SHP77 (cell line): Measurements from ENCODE around the gene OR2T4.

ENCODE experiments used
- DNase-seq, 2 experiments: peaks; one replicate each; lab custom pipeline; 2025; lab: John Stamatoyannopoulos, UW

The OR2T4 gene, protein sequence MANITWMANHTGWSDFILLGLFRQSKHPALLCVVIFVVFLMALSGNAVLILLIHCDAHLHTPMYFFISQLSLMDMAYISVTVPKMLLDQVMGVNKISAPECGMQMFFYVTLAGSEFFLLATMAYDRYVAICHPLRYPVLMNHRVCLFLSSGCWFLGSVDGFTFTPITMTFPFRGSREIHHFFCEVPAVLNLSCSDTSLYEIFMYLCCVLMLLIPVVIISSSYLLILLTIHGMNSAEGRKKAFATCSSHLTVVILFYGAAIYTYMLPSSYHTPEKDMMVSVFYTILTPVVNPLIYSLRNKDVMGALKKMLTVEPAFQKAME

GRCh38 chr1:248361121-248361715 lies at the start of gene OR2T4:
TSS of gene OR2T4 (plus strand) at chr1:248361665. CDS start at chr1:248361665, 0 bp downstream.
- DNase-seq: no peak

GRCh38 chr1:248316796-248317195 lies 44.7 kb upstream of the OR2T4 start:
- DNase-seq: no peak

- DNase-seq: no peak
Observed at GRCh38 chr1:248324468-248324867, 37.0 kb upstream of the OR2T4 start, which contains the start of gene OR2M7. TSS of gene OR2M7 (minus strand) at chr1:248324568. CDS start at chr1:248324568, 0 bp downstream.

- no peak for DNase-seq
Observed at GRCh38 chr1:248343451-248343850, 18.0 kb upstream of the OR2T4 start.

DNA sequence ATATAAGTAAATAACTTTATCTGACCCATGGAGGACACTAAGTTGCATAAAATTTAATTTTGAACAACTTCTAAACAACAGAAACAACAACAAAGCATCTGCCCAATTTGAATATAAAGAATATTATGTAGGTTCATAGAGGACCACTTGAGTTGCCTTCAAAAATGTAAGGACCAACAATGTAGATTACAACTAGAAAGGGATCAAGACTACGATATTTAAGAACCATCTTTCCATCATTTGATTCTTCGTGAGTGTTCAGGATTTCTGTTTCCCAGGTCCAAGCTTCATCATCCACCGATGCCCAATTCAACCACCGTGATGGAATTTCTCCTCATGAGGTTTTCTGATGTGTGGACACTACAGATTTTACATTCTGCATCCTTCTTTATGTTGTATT lies 13.0 kb upstream of the OR2T4 start, which contains the start of gene OR14C36:
Gene OR14C36 (plus strand): TSS at position 301 of the 400 bp plus-strand sequence. CDS start 0 bp downstream, at position 301.
- DNase-seq: no peak

- DNase-seq: no peak
Observed at GRCh38 chr1:248359415-248359814, 2.0 kb upstream of the OR2T4 start.

GRCh38 chr1:248366609-248367008 lies 5.1 kb downstream of the OR2T4 start:
- no peak for DNase-seq

DNA sequence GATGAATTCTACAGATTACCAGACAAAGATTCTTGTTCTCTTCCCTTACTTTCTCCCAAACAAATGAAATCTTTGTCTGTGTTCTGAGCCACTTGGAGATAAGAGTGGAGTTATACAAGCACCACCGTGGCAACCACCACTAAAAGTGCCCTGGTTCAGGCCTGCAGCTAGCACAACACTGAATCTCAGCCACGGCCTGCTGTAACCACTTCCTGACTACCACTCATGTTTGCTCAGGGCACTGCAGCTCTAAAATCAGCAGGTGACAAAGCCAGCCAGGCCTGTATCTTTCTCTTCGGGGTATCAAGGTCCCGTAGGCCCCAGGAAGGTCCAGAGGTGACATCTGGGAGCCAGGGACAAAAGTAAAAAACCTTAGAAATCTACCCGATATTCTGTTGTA lies 10.9 kb downstream of the OR2T4 start:
- no peak for DNase-seq

DNA sequence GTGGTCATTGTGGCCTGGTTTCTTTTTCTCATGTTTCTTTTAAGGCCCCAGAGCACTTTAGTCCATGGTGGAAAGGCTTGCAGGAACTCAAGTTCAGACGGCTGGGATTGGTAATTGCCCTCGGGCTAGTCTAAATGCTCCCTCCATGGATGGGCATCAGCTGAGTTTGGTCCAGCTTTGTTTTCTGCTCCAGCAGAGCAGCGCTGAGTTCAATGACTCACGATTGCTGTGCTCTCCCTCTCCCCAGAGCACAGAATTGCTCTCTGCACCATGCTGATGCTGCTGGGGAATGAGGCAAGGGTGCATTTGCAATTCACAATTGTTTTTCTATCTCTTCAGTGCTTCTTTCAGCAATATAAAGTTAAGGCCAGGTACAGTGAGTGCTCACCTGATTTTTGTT lies 12.3 kb downstream of the OR2T4 start:
- DNase-seq: no peak

- DNase-seq: no peak
Observed at GRCh38 chr1:248375446-248375845, 14.0 kb downstream of the OR2T4 start, which contains the start of gene OR2T6. TSS of gene OR2T6 (plus strand) at chr1:248375746. CDS start at chr1:248387609, 11,863 bp downstream.

GRCh38 chr1:248376916-248377315 lies 15.5 kb downstream of the OR2T4 start:
- DNase-seq: no peak

DNA sequence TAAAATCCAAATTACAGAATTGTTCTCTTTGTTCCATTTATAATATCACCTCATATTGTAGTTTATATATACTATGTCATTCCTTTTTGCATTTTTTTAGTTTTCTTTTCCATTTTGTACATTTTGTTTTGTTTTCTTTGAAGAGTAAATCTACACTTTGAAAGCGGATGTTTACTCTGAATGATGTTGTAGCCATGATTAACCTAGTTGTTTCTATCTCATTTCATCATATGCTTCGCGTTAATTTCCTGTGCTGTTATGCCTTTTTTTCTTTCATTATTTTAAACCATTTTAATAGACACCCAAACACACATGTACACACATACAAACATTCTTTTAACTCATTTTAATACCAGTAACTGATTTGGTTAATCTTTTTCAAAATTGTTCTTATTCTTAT lies 19.4 kb downstream of the OR2T4 start:
- DNase-seq: no peak

GRCh38 chr1:248388426-248388825 lies 27.0 kb downstream of the OR2T4 start:
- no peak for DNase-seq

GRCh38 chr1:248393050-248393449 lies 31.6 kb downstream of the OR2T4 start:
- no peak for DNase-seq

DNA sequence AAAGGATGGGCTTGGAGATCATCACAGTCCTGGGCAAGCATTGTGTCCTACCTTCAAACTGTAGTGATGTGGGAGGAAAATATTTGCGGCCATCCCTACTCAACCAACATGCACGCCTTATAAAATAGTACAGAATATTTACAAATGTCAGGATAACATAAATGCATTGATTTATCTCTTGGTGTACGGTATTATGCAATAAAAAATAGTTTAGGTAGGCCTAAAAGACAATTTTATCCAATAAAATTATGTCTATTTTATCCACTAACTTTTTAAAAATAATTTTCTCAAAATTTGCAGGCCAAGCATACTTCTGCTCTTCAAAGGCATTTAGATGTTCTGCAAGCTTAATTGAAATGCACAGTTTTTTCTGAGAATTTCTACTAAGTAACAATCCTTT lies 41.3 kb downstream of the OR2T4 start, which contains the start of gene OR2T1:
Gene OR2T1 (plus strand): TSS at position 301 of the 400 bp plus-strand sequence. CDS start 3,100 bp downstream, outside the sequence.
- no peak for DNase-seq

DNA sequence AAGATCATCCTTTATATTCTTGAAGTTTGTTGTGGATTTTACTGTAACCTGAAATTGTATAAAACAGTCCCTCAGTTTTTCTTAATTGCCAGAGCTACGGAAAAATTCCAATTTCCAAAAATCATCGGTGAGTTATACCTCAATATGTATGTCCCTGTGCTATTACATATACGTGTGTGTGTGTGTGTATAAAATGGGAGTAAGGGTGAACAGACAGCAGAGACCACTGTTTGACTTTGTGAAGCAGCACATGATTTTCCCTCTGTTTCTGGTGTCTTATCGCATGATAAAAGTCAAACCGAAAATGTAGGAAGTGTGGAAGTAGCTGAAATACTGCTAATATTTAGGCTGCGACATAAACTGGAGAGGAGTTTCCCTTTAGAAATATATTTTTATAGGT lies 42.6 kb downstream of the OR2T4 start:
- DNase-seq: no peak

DNA sequence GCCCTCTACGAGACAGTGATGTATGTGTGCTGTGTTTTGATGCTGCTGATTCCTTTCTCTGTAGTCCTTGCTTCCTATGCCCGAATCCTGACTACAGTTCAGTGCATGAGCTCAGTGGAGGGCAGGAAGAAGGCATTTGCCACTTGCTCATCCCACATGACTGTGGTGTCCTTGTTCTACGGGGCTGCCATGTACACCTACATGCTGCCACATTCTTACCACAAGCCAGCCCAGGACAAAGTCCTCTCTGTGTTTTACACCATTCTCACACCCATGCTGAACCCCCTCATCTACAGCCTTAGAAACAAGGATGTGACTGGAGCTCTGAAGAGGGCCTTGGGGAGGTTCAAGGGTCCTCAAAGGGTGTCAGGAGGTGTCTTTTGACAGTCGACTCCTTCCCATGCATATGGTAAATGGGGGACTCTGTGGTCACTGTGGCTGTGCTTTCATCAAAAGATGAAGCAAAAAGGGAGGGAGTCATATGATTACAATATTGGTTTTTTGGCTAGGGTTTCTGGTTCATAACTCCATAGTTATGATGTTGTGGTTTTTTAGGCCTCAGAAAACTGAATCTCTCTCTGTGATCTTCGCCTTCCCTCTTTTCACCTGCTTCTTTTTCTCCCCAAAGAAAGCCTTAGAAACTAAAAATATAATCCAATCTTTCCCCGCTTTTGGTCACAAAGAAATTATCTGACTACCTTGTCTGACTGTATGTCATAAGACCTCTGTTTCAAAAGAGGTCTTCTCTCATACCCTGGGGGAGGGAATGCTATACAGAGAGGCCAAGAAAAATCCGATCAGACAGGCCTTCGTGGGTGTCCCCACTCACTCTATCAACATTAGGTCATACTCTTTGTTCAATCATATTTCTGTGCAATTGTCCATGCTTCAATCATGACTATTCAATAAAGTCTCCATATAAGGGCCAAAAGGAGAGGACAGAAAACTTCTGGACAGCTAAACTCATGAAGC lies 45.5 kb downstream of the OR2T4 start:
- no peak for DNase-seq
